A673 (cell line): ENCODE measurements around the gene PLCL1.

ENCODE experiments used
- CTCF ChIP-seq: fragments of 300-800, 200-600 bp; sonication (generic); conservative IDR thresholded peaks from 2 replicates; pipeline ENCODE4 v1.5.1; 2017; ENCODE audit warnings: low read depth, mild to moderate bottlenecking, antibody characterized with exemption, low read length, moderate library complexity, mixed read lengths
- EZH2 ChIP-seq: fragments of 200-600 bp; sonication (generic); IDR thresholded peaks from 2 replicates; pipeline ENCODE4 v1.6.1; 2017; ENCODE audit warnings: borderline replicate concordance, low read depth, mild to moderate bottlenecking, mixed read lengths, antibody characterized with exemption, low read length; ENCODE audit not compliant: poor library complexity, severe bottlenecking

GRCh38 chr2:197964720-197965119 lies 160.3 kb downstream of the PLCL1 start:
- TF ChIP-seq EZH2 (no peak), CTCF (no peak)
